ENCODE measurements around the gene CAMK1.

- no peak for TF ChIP-seq YY1 (IDR thresholded peaks at IDR 0.05; ENCODE audit: insufficient read depth, insufficient read length)
- no peak for TF ChIP-seq ZNF274 (IDR thresholded peaks at IDR 0.05; ENCODE audit: low read depth, low read length)
- no peak for TF ChIP-seq SUZ12 (IDR thresholded peaks at IDR 0.05; ENCODE audit: extremely low read depth, insufficient read depth, insufficient read length)
These were observed 26.2 kb downstream of the CAMK1 start for GRCh38 chr3:9743548-9743947.
